Lower leg skin (tissue), 4 donors: ENCODE data around the gene CSNK1D. TPM values are rescaled to one million over a fixed set of nuclear protein-coding genes. Genes with fewer than 3 reads are reported as not detected.

ENCODE experiments used
- DNase-seq, 2 donors: peaks; one replicate each; pipeline ENCODE4 v3.0.0-alpha.2; 2019; ENCODE audit warnings: low spot score in 2 of 2
- H3K4me3 ChIP-seq: fragments of 200-600 bp; sonication (generic); 2 replicates; pipeline ENCODE4 v1.5.1; 2017; ENCODE audit warnings: mild to moderate bottlenecking, low read depth; ENCODE audit not compliant: poor library complexity, severe bottlenecking
- POLR2A ChIP-seq, 2 donors: fragments of 450-650 bp; IDR thresholded peaks; one replicate each; pipeline ENCODE4 v1.6.1; 2016 to 2017; ENCODE audit warnings: antibody characterized with exemption in 2 of 2, mild to moderate bottlenecking in 1 of 2, moderate library complexity in 1 of 2
- WGBS, 2 donors: methylation state at CpG; one replicate each; pipeline ENCODE4 v1.1.5; 2018; 5-methylcytosine and 5-hydroxymethylcytosine counted together
- intact Hi-C: fragments of 100-400 bp; cut with DNase I; formaldehyde crosslinking; loops from one replicate; pipeline ENCODE4 v1.15.0; 2023; ENCODE audit warnings: low total_unique reads
- total RNA-seq, 4 donors: library from RNA; depleted of rRNA; stranded (reverse); fragments of >200 nt; gene quantifications; one replicate each; pipeline ENCODE4 v1.1.0, GENCODE V29; 2016
- TF ChIP-seq, protein P1 (sequence below), 3 donors: fragments of 450-650 bp; IDR thresholded peaks; one replicate each; pipeline ENCODE4 v1.5.1; 2016; ENCODE audit warnings: antibody characterized with exemption in 3 of 3, mild to moderate bottlenecking in 3 of 3, moderate library complexity in 2 of 3

The CSNK1D gene
- total RNA-seq, 4 donors from 2014 or later, result 46.0 to 88.4 (median 56.4) TPM

DNA sequence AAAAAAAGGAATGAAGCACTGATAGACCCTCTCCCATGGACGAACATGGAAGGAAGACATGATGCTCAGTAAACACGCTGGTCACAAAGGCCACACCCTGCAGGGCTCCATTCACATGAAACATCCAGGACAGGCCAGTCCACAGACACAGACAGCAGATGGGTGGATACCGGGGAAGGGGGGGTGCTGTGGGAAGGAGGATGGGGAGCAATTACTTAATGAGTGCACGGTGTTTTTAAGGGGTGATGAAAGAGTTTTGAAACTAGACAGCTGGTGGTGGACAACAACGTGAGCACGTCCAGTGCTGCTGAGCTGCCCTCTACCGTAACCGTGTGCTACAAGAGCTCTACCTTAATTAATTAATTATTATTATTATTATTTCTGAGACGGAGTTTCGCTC lies 50.7 kb downstream of the CSNK1D start:
- DNase-seq, result no peak
- no peak overlapping the region for H3K4me3 ChIP-seq
- TF ChIP-seq, protein P1, sequence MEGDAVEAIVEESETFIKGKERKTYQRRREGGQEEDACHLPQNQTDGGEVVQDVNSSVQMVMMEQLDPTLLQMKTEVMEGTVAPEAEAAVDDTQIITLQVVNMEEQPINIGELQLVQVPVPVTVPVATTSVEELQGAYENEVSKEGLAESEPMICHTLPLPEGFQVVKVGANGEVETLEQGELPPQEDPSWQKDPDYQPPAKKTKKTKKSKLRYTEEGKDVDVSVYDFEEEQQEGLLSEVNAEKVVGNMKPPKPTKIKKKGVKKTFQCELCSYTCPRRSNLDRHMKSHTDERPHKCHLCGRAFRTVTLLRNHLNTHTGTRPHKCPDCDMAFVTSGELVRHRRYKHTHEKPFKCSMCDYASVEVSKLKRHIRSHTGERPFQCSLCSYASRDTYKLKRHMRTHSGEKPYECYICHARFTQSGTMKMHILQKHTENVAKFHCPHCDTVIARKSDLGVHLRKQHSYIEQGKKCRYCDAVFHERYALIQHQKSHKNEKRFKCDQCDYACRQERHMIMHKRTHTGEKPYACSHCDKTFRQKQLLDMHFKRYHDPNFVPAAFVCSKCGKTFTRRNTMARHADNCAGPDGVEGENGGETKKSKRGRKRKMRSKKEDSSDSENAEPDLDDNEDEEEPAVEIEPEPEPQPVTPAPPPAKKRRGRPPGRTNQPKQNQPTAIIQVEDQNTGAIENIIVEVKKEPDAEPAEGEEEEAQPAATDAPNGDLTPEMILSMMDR (IDR thresholded peaks at IDR 0.05), result no peak
- TF ChIP-seq POLR2A (IDR thresholded peaks at IDR 0.05), result no peak
- WGBS, 2 donors, result 58 to 60% methylated on average over 10 of the region's 10 CpGs
- intact Hi-C loops, result no loop called here

DNA sequence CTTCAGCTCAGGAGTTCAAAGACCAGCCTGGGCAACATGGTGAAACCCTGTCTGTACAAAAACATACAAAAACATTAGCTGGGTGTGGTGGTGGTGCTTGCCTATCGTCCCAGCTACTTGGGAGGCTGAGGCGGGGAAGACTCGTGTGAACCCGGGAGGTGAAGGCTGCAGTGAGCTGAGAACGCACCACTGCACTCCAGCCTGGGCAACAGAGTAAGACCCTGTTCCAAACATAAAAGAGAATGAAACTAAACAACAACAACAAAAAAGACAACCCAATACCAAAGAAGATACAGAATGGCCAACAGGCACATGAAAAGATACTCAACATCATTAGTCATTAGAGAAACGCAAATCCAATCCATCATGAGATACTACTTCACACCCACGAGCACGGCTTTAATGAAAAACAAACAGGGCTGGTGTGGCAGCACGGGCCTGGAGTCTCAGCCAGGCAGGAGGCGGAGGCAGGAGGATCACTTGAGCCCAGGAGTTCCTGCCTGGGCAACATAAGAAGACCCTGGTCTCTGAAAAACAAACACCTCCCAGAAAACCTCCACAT lies 52.1 kb downstream of the CSNK1D start:
- intact Hi-C loops, result no loop called here
- no peak overlapping the region for H3K4me3 ChIP-seq
- 69 to 71% methylated on average over 10 of the region's 10 CpGs for WGBS, 2 donors
- DNase-seq, result no peak
- TF ChIP-seq, protein P1 (IDR thresholded peaks at IDR 0.05), result no peak
- TF ChIP-seq POLR2A (IDR thresholded peaks at IDR 0.05), result no peak

DNA sequence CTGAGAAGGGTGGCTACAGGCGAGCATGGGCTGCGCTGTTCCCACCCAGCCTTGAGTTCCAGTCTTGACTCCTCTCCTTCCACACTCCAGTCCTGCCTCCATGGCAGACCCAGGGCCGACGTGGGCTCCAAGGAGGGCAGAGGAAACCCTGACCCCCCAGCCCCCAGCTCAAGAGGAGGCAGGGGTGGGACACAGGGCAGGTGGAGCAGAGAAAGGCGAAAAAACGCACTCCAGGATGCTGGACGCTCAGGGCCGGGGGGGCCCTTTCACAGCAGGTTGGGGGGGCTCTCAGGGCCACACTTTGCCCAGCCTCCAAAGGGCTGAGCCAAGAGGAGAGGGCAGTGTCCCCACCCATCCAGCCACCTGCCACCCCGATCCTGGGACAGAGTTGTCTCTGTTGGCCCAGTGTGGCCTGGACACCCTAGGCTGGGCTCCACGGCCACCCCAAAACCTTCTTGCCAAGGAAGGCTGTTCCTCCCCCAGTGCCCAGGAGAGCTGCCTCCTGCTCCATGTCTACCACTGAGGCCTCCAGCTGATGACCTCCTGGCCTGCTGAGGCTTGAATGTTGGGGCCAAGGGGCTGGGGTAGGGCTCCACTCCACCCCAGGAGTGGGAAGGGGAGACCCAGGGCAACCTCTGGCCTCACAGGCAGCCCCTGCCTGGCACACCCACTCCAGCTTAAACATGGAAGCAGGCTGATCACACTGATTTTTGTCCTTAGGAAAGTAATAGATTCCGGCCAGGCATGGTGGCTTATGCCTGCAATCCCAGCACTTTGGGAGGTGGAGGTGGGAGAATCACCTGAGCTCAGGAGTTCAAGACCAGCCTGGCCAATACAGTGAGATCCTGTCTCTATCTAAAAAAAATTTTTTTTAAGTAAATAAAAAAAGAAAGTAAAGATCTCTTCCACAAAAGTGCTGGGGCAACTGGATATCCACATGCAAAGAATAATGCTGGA lies 53.5 kb downstream of the CSNK1D start:
- intact Hi-C loops, result no loop called here
- H3K4me3 ChIP-seq, result no peak overlapping the region
- WGBS, 2 donors, result 87 to 91% methylated on average over 11 of the region's 11 CpGs

DNA sequence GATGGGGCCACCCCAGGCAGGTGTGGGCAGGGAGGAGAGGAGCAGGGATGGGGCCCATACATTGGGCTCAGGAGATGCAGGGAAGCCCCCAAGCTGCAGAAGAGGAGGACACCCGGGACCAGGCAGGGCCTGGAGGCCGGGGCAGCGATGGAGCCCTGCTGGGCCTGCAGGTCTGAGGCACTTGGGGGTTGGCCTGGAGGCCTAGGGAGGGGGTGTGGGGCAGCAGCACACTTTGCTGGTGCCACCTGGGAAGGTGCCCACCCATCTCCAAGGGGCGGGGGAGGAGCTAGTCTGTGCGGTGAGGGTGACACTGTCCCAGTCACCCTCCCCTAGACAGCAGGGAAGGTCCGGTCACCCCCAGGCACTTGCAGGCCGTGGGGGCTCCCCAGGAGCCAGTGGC lies 54.4 kb downstream of the CSNK1D start:
- 81 to 85% methylated on average over 6 to 7 of the region's 7 CpGs for WGBS, 2 donors
- TF ChIP-seq POLR2A (IDR thresholded peaks at IDR 0.05), result no peak
- intact Hi-C loops, result no loop called here
- no peak overlapping the region for H3K4me3 ChIP-seq
- no peak for DNase-seq

More for the DNA sequence above, 53.5 kb downstream of the CSNK1D start:
- no peak for DNase-seq
- TF ChIP-seq, protein P1 (IDR thresholded peaks at IDR 0.05), result no peak
- TF ChIP-seq POLR2A (IDR thresholded peaks at IDR 0.05), result no peak

DNA sequence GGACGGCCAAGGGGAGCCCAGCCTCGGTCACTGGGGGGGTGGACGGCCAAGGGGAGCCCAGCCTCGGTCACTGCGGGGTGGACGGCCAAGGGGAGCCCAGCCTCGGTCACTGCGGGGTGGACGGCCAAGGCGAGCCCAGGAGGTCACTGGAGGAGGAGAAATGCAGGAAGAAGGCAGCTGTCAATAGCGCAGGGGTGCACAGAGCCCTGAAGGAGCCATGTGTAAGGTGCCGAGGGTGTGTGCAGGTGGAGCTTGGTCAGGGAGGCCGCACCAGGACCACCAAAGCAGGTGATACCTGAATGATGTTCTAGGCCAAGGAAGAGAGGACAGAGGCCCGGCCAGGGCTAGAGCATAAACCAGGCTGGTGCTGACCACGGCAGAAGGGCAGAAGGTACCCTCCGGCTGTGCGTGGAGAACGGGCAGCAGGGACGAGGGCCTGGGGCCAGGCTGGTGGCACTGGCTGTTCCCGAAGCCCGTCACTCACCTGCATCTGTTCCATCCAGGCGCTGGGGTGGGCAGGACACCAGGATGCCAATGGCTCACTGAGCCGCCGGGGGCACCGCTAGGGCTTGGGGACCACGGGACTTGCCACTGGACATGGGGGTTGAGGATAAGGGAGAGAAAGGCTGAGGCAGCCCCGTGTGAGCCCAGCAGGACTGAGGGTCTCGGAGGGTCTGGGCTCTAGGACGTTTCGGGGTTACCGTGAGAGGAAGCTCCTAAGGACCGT lies 55.0 kb downstream of the CSNK1D start:
- no peak for TF ChIP-seq POLR2A (IDR thresholded peaks at IDR 0.05)
- TF ChIP-seq, protein P1 (IDR thresholded peaks at IDR 0.05), result no peak
- 90 to 91% methylated on average over 31 to 32 of the region's 32 CpGs for WGBS, 2 donors
- no peak overlapping the region for H3K4me3 ChIP-seq
- intact Hi-C loops, result no loop called here
- peak in 1 of 2 donors; percentile 69 for DNase-seq
